Gastrocnemius medialis (tissue), 4 donors: ENCODE data around the gene HDAC7.

Source experiments
- POLR2A ChIP-seq, 2 donors: fragments of 450-650 bp; IDR thresholded peaks; one replicate each; pipeline ENCODE4 v1.6.1; 2017; ENCODE audit warnings: antibody characterized with exemption in 2 of 2, mild to moderate bottlenecking in 2 of 2, moderate library complexity in 2 of 2
- TF ChIP-seq, protein P1 (sequence below), 5 experiments: fragments of 450-650 bp in 3 of 5; fragments of 200-600 bp in 2 of 5; sonication (generic) in 2 of 5; IDR thresholded peaks in 4 of 5; conservative IDR thresholded peaks in 1 of 5; 1 replicate in 4 of 5; 2 replicates in 1 of 5; pipeline ENCODE4 v1.5.1; 2016 to 2019; ENCODE audit warnings: antibody characterized with exemption in 5 of 5, mild to moderate bottlenecking in 3 of 5, moderate library complexity in 3 of 5

DNA sequence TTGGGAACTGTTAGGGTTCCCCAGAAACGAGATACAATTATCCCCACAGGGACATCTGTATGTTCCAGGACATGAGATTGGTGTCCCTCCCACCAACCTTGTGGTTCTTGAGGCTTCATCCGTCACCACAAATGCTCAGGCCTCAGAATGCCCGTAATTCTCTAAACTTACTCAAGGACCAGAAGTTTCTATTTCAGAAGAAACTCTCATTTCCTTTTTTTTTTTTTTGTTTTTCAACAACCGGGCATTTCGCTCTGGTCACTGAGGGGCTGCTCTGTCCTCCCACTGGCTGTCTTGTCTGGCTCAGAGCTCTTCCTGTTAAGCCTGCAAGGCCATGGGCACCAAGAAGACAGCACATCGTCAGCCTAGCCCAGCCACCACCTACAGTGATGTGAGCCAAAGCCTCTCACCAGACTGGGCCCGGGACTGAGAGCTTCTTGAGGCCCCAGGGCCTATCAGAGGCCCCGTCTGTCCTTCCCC, 48.9 kb upstream of the HDAC7 start:
- TF ChIP-seq, protein P1, sequence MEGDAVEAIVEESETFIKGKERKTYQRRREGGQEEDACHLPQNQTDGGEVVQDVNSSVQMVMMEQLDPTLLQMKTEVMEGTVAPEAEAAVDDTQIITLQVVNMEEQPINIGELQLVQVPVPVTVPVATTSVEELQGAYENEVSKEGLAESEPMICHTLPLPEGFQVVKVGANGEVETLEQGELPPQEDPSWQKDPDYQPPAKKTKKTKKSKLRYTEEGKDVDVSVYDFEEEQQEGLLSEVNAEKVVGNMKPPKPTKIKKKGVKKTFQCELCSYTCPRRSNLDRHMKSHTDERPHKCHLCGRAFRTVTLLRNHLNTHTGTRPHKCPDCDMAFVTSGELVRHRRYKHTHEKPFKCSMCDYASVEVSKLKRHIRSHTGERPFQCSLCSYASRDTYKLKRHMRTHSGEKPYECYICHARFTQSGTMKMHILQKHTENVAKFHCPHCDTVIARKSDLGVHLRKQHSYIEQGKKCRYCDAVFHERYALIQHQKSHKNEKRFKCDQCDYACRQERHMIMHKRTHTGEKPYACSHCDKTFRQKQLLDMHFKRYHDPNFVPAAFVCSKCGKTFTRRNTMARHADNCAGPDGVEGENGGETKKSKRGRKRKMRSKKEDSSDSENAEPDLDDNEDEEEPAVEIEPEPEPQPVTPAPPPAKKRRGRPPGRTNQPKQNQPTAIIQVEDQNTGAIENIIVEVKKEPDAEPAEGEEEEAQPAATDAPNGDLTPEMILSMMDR (IDR thresholded peaks at IDR 0.05 in 4 of 5, conservative IDR thresholded peaks at IDR 0.05 in 1 of 5) = no peak
- TF ChIP-seq POLR2A (IDR thresholded peaks at IDR 0.05) = no peak
